Bronchial smooth muscle cell (primary cell): ENCODE data around the gene CNNM2. TPM values are rescaled to one million over a fixed set of nuclear protein-coding genes. Genes with fewer than 3 reads are reported as not detected.

Experiments used
- total RNA-seq: library from RNA; depleted of rRNA; stranded (reverse); fragments of >200 nt; gene quantifications from 2 replicates; pipeline ENCODE4 v1.2.1, GENCODE V29; 2014

CNNM2 gene
- total RNA-seq, result 5.4 and 8.7 TPM in 2 replicates

DNA sequence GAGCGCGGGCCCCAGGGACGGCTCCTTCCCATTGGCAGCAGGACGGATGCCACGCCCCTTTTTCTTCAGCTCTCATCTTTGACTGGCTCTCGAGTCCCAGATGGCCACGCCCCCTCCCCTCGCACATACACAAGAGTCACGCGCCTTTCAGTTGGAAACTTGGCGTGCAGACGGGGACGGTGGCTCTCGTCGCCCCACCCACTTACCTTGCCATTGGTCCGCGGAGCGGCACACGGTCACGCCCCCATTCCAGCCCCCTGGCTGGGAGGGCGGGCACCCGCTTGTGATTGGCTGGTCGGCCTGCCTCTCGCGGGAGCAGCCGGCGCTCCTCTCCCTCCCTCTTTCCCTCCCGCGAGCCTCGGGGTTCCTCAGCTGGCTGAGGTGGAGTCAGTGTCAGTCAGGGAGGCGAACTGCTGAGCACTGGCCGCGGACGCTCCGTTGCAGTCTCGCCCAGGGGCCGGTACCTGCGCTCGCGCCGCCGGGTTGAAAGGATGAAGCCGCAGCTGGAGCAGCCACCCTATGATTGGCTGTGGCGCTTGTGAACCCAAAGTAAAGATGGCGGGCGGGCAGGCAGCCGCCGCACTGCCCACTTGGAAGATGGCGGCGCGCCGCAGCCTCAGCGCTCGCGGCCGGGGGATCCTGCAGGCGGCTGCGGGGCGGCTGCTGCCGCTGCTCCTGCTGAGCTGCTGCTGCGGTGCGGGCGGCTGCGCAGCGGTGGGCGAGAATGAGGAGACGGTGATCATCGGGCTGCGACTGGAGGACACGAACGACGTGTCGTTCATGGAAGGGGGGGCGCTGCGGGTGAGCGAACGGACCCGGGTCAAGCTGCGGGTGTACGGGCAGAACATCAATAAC, at the start of gene CNNM2:
Gene CNNM2, plus strand, starts transcription at position 333 of the 855 bp plus-strand sequence. Its CDS starts 187 bp downstream, at position 520.

DNA sequence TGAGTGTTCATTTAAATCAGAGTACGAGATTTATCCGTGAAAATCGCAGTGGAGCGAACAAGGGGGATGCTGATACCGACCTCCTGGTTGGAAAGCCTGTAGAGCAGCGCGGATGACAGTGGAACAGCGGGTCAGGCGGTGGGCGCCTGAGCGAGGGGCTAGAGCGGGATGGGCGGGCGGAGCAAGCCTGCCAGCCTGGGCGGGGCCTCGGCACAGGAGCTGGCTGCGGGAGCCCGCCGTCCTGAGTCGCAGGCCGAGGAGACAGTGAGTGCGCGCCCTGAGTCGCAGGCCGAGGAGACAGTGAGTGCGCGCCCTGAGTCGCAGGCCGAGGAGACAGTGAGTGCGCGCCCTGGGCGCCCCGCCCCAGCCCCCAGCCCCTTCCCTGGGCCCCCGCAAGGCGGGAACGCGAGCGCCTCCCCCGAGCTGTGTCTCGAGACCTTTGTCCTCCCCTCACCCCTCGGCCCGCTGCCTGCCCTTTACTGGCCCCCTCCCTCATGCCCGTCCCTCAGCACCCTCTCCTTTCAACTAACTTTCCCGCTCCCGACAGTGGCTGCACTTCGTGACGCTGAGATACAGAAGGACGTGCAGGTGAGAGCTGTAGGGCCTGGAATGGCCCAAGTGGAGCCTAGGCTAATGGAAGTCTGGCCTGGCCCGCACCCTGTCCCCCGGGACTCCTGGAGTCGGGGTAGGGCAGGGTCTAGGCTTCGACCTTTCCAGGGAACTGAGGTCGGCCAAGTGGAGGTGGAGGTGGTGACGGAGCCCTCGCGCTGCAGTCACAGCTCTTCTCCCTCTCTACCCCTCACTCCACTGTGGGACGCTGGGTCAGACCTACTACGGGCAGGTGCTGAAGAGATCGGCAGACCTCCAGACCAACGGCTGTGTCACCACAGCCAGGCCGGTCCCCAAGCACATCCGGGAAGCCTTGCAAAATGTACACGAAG, 48.6 kb upstream of the CNNM2 start, which contains the start of gene AS3MT:
Gene AS3MT, plus strand, starts transcription at position 213 of the 941 bp plus-strand sequence. Its CDS starts 123 bp downstream, at position 336.

Other genes with a start within 250 kb of the CNNM2 start
- 8.4 and 9.5 TPM in 2 replicates for gene ARL3, start 203.9 kb upstream of the CNNM2 start, total RNA-seq
- 2.2 and 4.3 TPM in 2 replicates for gene SFXN2, start 203.7 kb upstream of the CNNM2 start, total RNA-seq
- 26.5 and 35.5 TPM in 2 replicates for gene WBP1L, start 174.3 kb upstream of the CNNM2 start, total RNA-seq
- gene CYP17A1, start 80.9 kb upstream of the CNNM2 start, total RNA-seq, result not detected in 2 replicates
- gene BORCS7, start 64.0 kb upstream of the CNNM2 start, total RNA-seq, result 13.7 and 21.2 TPM in 2 replicates
- 4.7 and 8.1 TPM in 2 replicates for gene AS3MT, start 48.8 kb upstream of the CNNM2 start, total RNA-seq